GM23248 (cell line): ENCODE data around the gene NMRK2.

Experiments used
- EZH2 ChIP-seq: fragments of 200-600 bp; sonication (generic); IDR thresholded peaks from 2 replicates; pipeline ENCODE4 v1.6.1; 2018; ENCODE audit warnings: antibody characterized with exemption, mild to moderate bottlenecking; ENCODE audit not compliant: insufficient read depth, poor library complexity, severe bottlenecking
- EZH2phosphoT487 ChIP-seq: fragments of 200-600 bp; sonication (generic); IDR thresholded peaks from 2 replicates; pipeline ENCODE4 v1.6.1; 2018; ENCODE audit warnings: antibody characterized with exemption, moderate library complexity, mild to moderate bottlenecking, low read depth; ENCODE audit not compliant: insufficient read depth

GRCh38 chr19:3984584-3984907 lies 51.7 kb downstream of the NMRK2 start:
- TF ChIP-seq EZH2 (no peak), EZH2phosphoT487 (no peak)
